IPS-NIHi7 (cell line): Measurements from ENCODE around the gene RNF208.

Source experiments
- DNase-seq: peaks from one replicate; pipeline ENCODE4 v3.0.0; 2012; ENCODE audit warnings: mixed read lengths; ENCODE audit errors: extremely low spot score

Gene RNF208

GRCh38 chr9:137214620-137215019 is 7.4 kb downstream of the RNF208 start:
- DNase-seq: no peak

GRCh38 chr9:137213160-137214060 is 8.6 kb downstream of the RNF208 start:
- no peak for DNase-seq

GRCh38 chr9:137212520-137212919 is 9.5 kb downstream of the RNF208 start:
- no peak for DNase-seq

DNA sequence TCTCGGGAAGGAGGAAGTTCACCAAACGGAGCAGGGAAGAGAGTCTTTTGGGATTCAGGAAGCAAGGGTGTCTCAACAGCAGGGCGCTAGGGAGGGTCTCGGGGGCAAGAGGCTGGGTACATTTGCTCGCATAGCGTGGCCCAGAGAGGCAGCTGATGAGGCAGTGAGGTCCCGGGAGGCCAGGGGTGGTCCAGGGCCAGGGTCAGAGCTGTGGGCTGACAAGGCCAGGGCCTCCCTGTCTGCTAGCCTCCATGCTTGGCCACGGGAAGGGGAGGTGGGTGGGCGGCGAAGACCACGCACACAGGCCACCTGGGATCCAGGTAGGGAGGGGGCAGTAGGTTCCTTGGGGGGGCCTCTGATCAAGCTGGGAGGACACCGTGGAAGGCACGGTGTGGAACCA is 10.5 kb downstream of the RNF208 start:
- no peak for DNase-seq

DNA sequence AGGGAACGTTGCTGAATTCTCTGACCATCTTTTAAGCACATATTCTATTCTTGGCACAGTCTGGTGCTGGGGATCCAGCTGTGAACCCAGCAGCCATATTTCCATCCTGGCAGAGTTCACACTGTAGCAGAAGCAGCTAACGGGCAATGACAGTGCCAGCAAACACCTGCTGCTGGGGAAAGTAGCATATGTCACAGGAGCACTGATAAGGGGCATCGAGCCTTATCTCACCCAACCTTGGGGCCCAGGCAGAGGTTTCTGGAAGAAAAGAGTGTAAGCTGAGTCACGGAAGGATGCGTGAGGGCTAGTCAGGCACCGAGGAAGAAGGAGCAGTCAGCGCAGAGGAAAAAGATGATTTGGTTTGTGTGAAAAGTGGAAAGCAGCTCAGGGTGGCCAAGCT is 15.4 kb downstream of the RNF208 start:
- no peak for DNase-seq

GRCh38 chr9:137205126-137206069 is 16.6 kb downstream of the RNF208 start, which contains the start of the genes NDOR1 and TMEM203:
Gene NDOR1 (plus strand): TSS chr9:137205700. CDS start chr9:137205778, 78 bp downstream.
Gene TMEM203 (minus strand): TSS chr9:137205648. CDS start chr9:137205414, 234 bp downstream.
- peak; percentile 92 for DNase-seq

DNA sequence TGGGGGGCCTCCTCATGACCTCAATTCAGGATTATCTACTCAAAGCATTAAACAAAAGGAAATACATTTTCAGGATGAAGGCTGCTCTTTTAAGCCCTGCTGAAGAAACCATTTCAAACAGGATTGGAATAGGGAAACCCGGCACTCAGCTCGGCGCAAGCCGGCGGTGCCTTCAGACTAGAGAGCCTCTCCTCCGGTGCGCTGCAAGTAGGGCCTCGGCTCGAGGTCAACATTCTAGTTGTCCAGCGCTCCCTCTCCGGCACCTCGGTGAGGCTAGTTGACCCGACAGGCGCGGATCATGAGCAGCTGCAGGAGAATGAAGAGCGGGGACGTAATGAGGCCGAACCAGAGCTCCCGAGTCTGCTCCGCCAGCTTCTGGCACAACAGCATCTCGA is 17.3 kb downstream of the RNF208 start:
- no peak for DNase-seq

GRCh38 chr9:137202966-137203365 is 19.1 kb downstream of the RNF208 start:
- DNase-seq: no peak

DNA sequence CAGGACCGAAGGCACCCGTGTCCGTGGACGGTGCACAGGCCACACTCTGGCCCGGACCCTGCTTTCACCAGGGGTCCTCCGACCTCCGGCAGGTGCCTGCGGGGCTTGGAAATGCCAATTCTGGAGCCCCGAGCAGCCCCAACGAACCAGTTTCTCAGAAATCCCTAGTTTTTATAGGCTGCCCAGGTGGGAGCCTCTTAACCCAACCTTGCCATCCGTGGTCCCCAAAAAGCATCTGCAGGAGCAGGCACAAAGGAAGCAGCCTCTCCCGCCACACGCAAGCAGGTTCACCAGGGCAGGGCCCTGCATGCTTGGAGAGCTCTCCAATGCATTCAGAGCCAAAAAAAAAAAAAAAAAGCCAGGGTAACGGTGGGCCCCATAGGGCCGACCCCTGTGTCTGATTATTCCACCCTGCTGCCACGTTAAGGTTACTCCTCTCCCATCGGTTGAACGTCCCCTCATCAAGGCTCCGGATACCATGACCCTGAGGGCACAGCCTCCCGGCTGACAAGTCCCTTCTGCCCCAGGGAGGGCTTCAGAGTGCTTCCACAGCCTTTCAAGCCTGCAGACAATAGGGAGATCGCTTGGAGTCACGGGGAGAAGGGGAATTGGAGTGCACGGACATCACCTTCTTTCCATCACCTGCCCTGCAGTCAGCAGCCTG is 20.7 kb downstream of the RNF208 start:
- no peak for DNase-seq

DNA sequence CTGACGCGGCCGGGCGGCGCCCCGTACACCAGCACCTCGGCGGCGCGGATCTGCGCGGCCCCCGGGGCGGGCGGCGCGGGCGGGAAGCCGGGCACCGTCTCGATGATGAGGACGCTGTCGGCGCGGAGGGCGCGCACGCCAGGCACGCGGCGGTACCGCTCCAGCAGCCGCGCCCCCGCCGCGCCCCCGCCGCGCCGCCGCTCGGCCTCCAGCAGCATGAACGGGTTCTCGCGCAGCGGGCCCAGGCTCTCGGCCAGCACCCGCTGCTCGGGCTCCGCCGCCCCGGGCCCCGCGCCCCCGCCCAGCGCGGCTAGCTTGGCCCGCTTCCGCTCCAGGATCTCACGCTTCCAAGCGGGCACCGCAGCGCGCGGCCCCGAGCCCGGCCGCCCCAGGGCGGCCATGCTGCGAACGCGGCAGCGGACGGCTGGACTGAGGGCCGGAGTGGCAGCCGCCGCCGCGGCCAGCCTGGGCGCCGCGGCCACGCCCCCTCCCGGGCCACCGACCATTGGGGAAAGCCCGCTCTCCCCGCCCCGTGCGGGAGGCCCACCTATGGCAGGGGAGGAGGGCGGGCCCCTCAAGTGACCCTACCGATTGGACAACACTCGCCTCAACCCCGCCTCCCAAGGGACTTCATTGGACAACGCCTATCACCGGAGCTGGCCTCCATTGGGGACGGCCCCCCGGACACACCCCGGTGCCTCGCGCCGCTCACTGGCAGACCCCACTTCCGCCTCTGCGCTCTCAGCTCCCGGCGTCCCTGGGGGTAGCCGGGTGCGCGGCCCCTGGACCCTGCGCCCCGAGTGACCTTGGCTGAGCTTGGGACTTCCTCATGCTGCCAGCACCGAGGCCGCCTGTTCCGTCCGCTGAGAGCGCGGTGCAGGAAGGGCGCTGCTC is 21.5 kb downstream of the RNF208 start, which contains the start of gene TPRN:
Gene TPRN, minus strand, starts transcription at position 431 of the 894 bp plus-strand sequence. Its CDS starts 30 bp downstream, at position 401.
- peak; percentile 100 for DNase-seq

GRCh38 chr9:137199411-137200121 is 22.5 kb downstream of the RNF208 start:
- no peak for DNase-seq

- DNase-seq: no peak
These were observed 23.1 kb downstream of the RNF208 start for GRCh38 chr9:137198902-137199283.

GRCh38 chr9:137198051-137198901 is 23.8 kb downstream of the RNF208 start:
- DNase-seq: no peak

- no peak for DNase-seq
These were observed 26.4 kb downstream of the RNF208 start for GRCh38 chr9:137195525-137196220.

- DNase-seq: no peak
These were observed 27.1 kb downstream of the RNF208 start for GRCh38 chr9:137194909-137195308.

GRCh38 chr9:137194388-137194787 is 27.7 kb downstream of the RNF208 start:
- no peak for DNase-seq

GRCh38 chr9:137193771-137194170 is 28.3 kb downstream of the RNF208 start:
- DNase-seq: no peak

DNA sequence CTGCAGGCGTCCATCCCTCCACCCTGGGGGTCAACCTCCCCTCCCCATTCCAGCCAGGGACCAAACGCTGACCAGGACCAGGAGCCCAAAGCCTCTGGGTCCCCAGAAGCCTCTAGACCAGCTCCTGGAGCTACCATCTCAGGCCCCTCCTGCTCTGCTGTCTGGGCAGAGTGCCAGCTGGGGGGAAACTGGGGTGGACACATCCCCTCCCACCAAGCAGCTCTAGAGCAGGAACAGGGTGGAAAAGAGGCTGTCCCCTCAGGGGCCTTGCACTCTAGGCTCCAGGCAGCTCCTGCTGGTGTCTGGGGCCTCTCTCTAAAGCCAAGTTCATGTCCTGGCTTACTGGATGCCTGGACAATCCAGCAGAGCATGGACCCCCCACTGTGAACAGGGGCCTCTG is 29.2 kb downstream of the RNF208 start:
- DNase-seq: no peak

GRCh38 chr9:137192448-137192780 is 29.6 kb downstream of the RNF208 start:
- no peak for DNase-seq
